GM12878 (cell line): ENCODE results near the gene CASS4. TPM values are rescaled to one million over a fixed set of nuclear protein-coding genes. Genes with fewer than 3 reads are reported as not detected.

Experiments used
- ATAC-seq: fragments of 200-7000 bp; cut with Tn5 transposase; 3 replicates; pipeline ENCODE4 v1.9.1; 2020; ENCODE audit warnings: mild to moderate bottlenecking, moderate library complexity
- BruUV-seq: library from RNA; stranded (reverse); fragments of 400-500 nt; replicated peaks from 2 replicates; lab custom pipeline; 2021; lab: Mats Ljungman, UMichigan
- CTCF ChIA-PET: fragments of 300-600 bp; sonication (Branson Sonifier 250); formaldehyde crosslinking; extraction: SDS; loops from one replicate; lab custom pipeline; 2021; ENCODE audit warnings: inconsistent platforms; lab: Yijun Ruan, JAX
- POLR2A ChIA-PET: fragments of 350-600 bp; formaldehyde crosslinking; extraction: SDS; loops from one replicate; lab custom pipeline; 2021; ENCODE audit warnings: inconsistent platforms; lab: Charles Lee
- RAD21 ChIA-PET: fragments of 300-600 bp; sonication (Branson Sonifier 250); formaldehyde crosslinking; loops from one replicate; lab custom pipeline; 2023; ENCODE audit warnings: antibody characterized with exemption; ENCODE audit not compliant: unreplicated experiment; lab: Charles Lee
- SMC1A ChIA-PET: fragments of 300-600 bp; sonication (Branson Sonifier 250); formaldehyde crosslinking; loops from one replicate; lab custom pipeline; 2023; ENCODE audit not compliant: unreplicated experiment, uncharacterized antibody; lab: Charles Lee
- DNase-seq: peaks from one replicate; pipeline ENCODE4 v3.0.0-alpha.2; 2011; ENCODE audit warnings: low read depth, low spot score
- FAIRE-seq: peaks from 3 replicates; lab custom pipeline; 2011; peaks lifted over from hg19 to GRCh38; lab: Jason Lieb, UNC
- H2AFZ ChIP-seq: 2 replicates; pipeline ENCODE4 v1.6.0; 2011; ENCODE audit warnings: low read depth, low read length, control low read depth; ENCODE audit not compliant: control insufficient read depth
- H3K27ac ChIP-seq: 2 replicates; pipeline ENCODE4 v1.5.1; 2011; ENCODE audit warnings: control low read depth; ENCODE audit not compliant: control insufficient read depth, insufficient read depth
- H3K27me3 ChIP-seq, 2 experiments: replicated peaks in 1 of 2; 2 replicates each; pipeline versions ENCODE4 v1.6.0 to v1.6.1; 2011; ENCODE audit warnings: low read length in 1 of 2; ENCODE audit not compliant: control insufficient read depth in 2 of 2, insufficient read depth in 2 of 2
- H3K36me3 ChIP-seq, 2 experiments: 2 replicates each; pipeline ENCODE4 v1.5.1; 2011; ENCODE audit warnings: low read length in 1 of 2; ENCODE audit not compliant: control insufficient read depth in 2 of 2, insufficient read depth in 2 of 2
- H3K4me1 ChIP-seq: 2 replicates; pipeline ENCODE4 v1.6.1; 2011; ENCODE audit warnings: mild to moderate bottlenecking, low read length, moderate library complexity, mixed read lengths; ENCODE audit not compliant: control insufficient read depth, insufficient read depth
- H3K4me2 ChIP-seq: 2 replicates; pipeline ENCODE4 v1.6.0; 2011; ENCODE audit warnings: control low read depth; ENCODE audit not compliant: control insufficient read depth, insufficient read depth
- H3K4me3 ChIP-seq: fragments of 200-600 bp; sonication (generic); 2 replicates; pipeline ENCODE4 v1.5.1; 2016
- H3K79me2 ChIP-seq: 2 replicates; pipeline ENCODE4 v1.6.0; 2011; ENCODE audit warnings: low read length; ENCODE audit not compliant: control insufficient read depth, insufficient read depth
- H3K9ac ChIP-seq: 2 replicates; pipeline ENCODE4 v1.8.0; 2011; ENCODE audit warnings: low read length, control low read depth, mixed read lengths; ENCODE audit not compliant: control insufficient read depth, insufficient read depth
- H3K9me3 ChIP-seq: replicated peaks from 3 replicates; pipeline ENCODE4 v1.5.1; 2011; ENCODE audit warnings: mild to moderate bottlenecking, low read length; ENCODE audit not compliant: control insufficient read depth, insufficient read depth
- H4K20me1 ChIP-seq: 2 replicates; pipeline ENCODE4 v1.6.0; 2011; ENCODE audit not compliant: control insufficient read depth, insufficient read depth
- ATF3 ChIP-seq: IDR thresholded peaks from 2 replicates; pipeline ENCODE4 v1.6.1; 2011; ENCODE audit warnings: low read depth, mild to moderate bottlenecking, low read length, moderate library complexity, borderline replicate concordance; ENCODE audit errors: extremely low read depth
- ATF7 ChIP-seq: fragments of 450-650 bp; IDR thresholded peaks from 2 replicates; pipeline ENCODE4 v1.6.1; 2016; ENCODE audit warnings: low read depth, mild to moderate bottlenecking
- EP300 ChIP-seq, 2 experiments: fragments of 150-350 bp in 1 of 2; IDR thresholded peaks; 2 replicates each; pipeline ENCODE4 v1.6.1; 2011 to 2012; ENCODE audit warnings: low read depth in 2 of 2, low read length in 2 of 2, borderline replicate concordance in 1 of 2, improper control_type of control experiment in 1 of 2, inconsistent platforms in 1 of 2; ENCODE audit not compliant: control insufficient read depth in 1 of 2
- EZH2 ChIP-seq: IDR thresholded peaks from 2 replicates; pipeline ENCODE4 v1.6.1; 2012; ENCODE audit warnings: low read depth, mild to moderate bottlenecking, control low read depth, inconsistent platforms, low read length, borderline replicate concordance; ENCODE audit not compliant: control insufficient read depth
- KDM1A ChIP-seq: fragments of 200-600 bp; sonication (generic); IDR thresholded peaks from 2 replicates; pipeline ENCODE4 v1.6.1; 2016; ENCODE audit warnings: borderline replicate concordance
- MYC ChIP-seq: IDR thresholded peaks from 2 replicates; pipeline ENCODE4 v1.6.1; 2011; ENCODE audit warnings: mild to moderate bottlenecking, low read length, moderate library complexity, inconsistent platforms; ENCODE audit not compliant: insufficient read depth, insufficient replicate concordance, insufficient read length, severe bottlenecking
- NR2C1 ChIP-seq: fragments of 450-650 bp; IDR thresholded peaks from 2 replicates; pipeline ENCODE4 v1.6.1; 2017; ENCODE audit warnings: antibody characterized with exemption, mild to moderate bottlenecking, moderate library complexity
- NR2C2 ChIP-seq: IDR thresholded peaks from 2 replicates; pipeline ENCODE4 v1.6.1; 2011; ENCODE audit warnings: borderline replicate concordance, low read depth; ENCODE audit not compliant: control insufficient read depth, insufficient read length
- PML ChIP-seq: IDR thresholded peaks from 2 replicates; pipeline ENCODE4 v1.6.1; 2012; ENCODE audit warnings: low read length, inconsistent platforms
- PRDM15 ChIP-seq: fragments of 450-650 bp; formaldehyde crosslinking; IDR thresholded peaks from 2 replicates; pipeline ENCODE4 v1.4.0; 2020; ENCODE audit warnings: mild to moderate bottlenecking, moderate library complexity
- RAD51 ChIP-seq: fragments of 450-650 bp; IDR thresholded peaks from 2 replicates; pipeline ENCODE4 v1.6.1; 2016; ENCODE audit warnings: moderate library complexity, mild to moderate bottlenecking, inconsistent platforms
- SIN3A ChIP-seq: IDR thresholded peaks from 2 replicates; pipeline ENCODE4 v1.6.1; 2012; ENCODE audit warnings: low read depth, low read length, improper control_type of control experiment
- SMAD1 ChIP-seq: fragments of 450-650 bp; IDR thresholded peaks from 2 replicates; pipeline ENCODE4 v1.6.1; 2018; ENCODE audit warnings: mild to moderate bottlenecking, low read depth; ENCODE audit not compliant: partially characterized antibody
- TCF3 ChIP-seq: IDR thresholded peaks from 2 replicates; pipeline ENCODE4 v1.6.1; 2012; ENCODE audit warnings: low read depth, mild to moderate bottlenecking, low read length, borderline replicate concordance; ENCODE audit not compliant: insufficient read depth
- YBX1 ChIP-seq: fragments of 450-650 bp; IDR thresholded peaks from 2 replicates; pipeline ENCODE4 v1.6.1; 2016; ENCODE audit warnings: antibody characterized with exemption
- WGBS: methylation state at CpG from one replicate; pipeline ENCODE4 v1.1.6; 2016; ENCODE audit warnings: low lambda C conversion rate; ENCODE audit not compliant: insufficient replicate concordance, insufficient coverage; ENCODE audit errors: missing lambda C conversion rate; 5-methylcytosine and 5-hydroxymethylcytosine counted together
- in situ Hi-C: fragments of 300-500 bp; cut with MboI; formaldehyde crosslinking; loops from 9 replicates; pipeline ENCODE4 v1.14.3; 2018; ENCODE audit warnings: mixed read lengths
- intact Hi-C: fragments of 100-400 bp; cut with micrococcal nuclease; formaldehyde crosslinking; loops from one replicate; pipeline ENCODE4 v1.14.2; 2022; ENCODE audit not compliant: unreplicated experiment
- polyA plus RNA-seq, 11 experiments: library from polyadenylated mRNA; depleted of rRNA in 4 of 11; unstranded in 6 of 11; stranded (reverse) in 5 of 11; fragments of >200 nt; fragmentation: Nextera tagmentation in 4 of 11; fragmentation: Illumina TruSeq in 1 of 11; extraction: Ambion mirVana in 4 of 11; extraction: Trizol in 1 of 11; gene quantifications; 1 replicate in 1 of 11; 2 replicates in 10 of 11; pipeline versions ENCODE4 v1.2.1 to v1.2.3, GENCODE V29; 2011 to 2016; ENCODE audit warnings: inconsistent platforms in 2 of 11, missing spikeins in 2 of 11, low read depth in 1 of 11
- total RNA-seq, 4 experiments: library from RNA; depleted of rRNA in 3 of 4; stranded (reverse); fragments of >200 nt in 3 of 4; fragmentation: Illumina TruSeq in 1 of 4; extraction: Trizol in 1 of 4; gene quantifications; 2 replicates each; pipeline versions ENCODE4 v1.2.1 to v1.2.3, GENCODE V29; 2013 to 2021
- TF ChIP-seq, protein P1 (sequence below): IDR thresholded peaks from 2 replicates; pipeline ENCODE4 v1.6.1; 2012; ENCODE audit warnings: low read length, inconsistent platforms
- TF ChIP-seq, protein P2 (sequence below): fragments of 450-650 bp; IDR thresholded peaks from 2 replicates; pipeline ENCODE4 v1.6.1; 2017; ENCODE audit warnings: low read depth, mild to moderate bottlenecking, moderate library complexity

Gene CASS4
- total and polyA plus RNA-seq, 10 of the 15 experiments (the other 5 are each of a cell fraction or from before 2014, with no cell fraction given), result 0.04 to 0.24 (median 0.11) TPM; not detected in 1

DNA sequence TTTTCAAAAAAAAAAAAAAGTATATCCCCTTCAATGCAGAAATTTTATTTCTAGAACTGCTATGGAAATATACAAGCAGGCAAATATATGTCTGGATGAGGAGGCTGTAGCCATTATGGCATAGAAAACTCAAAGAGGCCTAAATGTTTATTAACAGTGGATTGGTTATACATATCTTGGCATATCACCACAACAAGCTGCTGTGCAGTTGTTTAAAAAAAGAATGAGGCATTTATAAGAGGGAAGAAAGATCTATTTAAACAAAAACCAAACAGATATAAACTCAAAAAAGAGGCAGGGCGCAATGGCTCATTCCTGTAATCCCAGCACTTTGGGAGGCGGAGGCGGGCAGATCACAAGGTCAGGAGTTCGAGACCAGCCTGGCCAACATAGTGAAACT lies 26.2 kb downstream of the CASS4 start:
- intact Hi-C loops (no loop called here), in situ Hi-C loops (no loop called here)
- ChIA-PET CTCF (no interaction called here), RAD21 (no interaction called here), SMC1A (no interaction called here), POLR2A (interaction anchor here (0.8 kb wide), 1 partner anchor 25 kb away, joined by 4 read pairs; no protein-coding TSS in a partner anchor)
- H3K4me3 ChIP-seq, result no peak overlapping the region
- DNase-seq (no peak), FAIRE-seq (no peak), ATAC-seq (no peak)
- no peaks in the 10 kb centered on the region for H3K79me2 ChIP-seq
- no peaks in the 10 kb centered on the region for H3K36me3 ChIP-seq
- H3K9ac ChIP-seq, result no peak overlapping the region
- H3K4me2 ChIP-seq, result no peak overlapping the region
- no peak overlapping the region for H2AFZ ChIP-seq
- no peaks in the 10 kb centered on the region for H4K20me1 ChIP-seq
- no peaks in the 10 kb centered on the region for H3K9me3 ChIP-seq
- no peaks in the 10 kb centered on the region for H3K27me3 ChIP-seq
- no TSS peak for BruUV-seq
- WGBS, result 76% methylated on average over 4 of the region's 4 CpGs
- H3K4me1 ChIP-seq, result peaks cover 20% of the 10 kb centered on the region
- H3K27ac ChIP-seq, result no peak overlapping the region
- no peak for TF ChIP-seq EZH2
- no peak for TF ChIP-seq RAD51
- no peak for TF ChIP-seq SIN3A
- TF ChIP-seq, protein P1, sequence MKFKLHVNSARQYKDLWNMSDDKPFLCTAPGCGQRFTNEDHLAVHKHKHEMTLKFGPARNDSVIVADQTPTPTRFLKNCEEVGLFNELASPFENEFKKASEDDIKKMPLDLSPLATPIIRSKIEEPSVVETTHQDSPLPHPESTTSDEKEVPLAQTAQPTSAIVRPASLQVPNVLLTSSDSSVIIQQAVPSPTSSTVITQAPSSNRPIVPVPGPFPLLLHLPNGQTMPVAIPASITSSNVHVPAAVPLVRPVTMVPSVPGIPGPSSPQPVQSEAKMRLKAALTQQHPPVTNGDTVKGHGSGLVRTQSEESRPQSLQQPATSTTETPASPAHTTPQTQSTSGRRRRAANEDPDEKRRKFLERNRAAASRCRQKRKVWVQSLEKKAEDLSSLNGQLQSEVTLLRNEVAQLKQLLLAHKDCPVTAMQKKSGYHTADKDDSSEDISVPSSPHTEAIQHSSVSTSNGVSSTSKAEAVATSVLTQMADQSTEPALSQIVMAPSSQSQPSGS, result no peak
- TF ChIP-seq YBX1, result no peak
- TF ChIP-seq NR2C2, result no peak
- TF ChIP-seq PML, result no peak
- no peak for TF ChIP-seq MYC
- TF ChIP-seq SMAD1, result no peak
- TF ChIP-seq EP300 (IDR thresholded peaks at IDR 0.05; ENCODE audit: borderline replicate concordance in 1 of 2, control insufficient read depth in 1 of 2, low read depth in 2 of 2, low read length in 2 of 2), result no peak
- TF ChIP-seq ATF7, result no peak
- no peak for TF ChIP-seq KDM1A
- TF ChIP-seq NR2C1, result no peak
- TF ChIP-seq TCF3, result no peak
- TF ChIP-seq, protein P2, sequence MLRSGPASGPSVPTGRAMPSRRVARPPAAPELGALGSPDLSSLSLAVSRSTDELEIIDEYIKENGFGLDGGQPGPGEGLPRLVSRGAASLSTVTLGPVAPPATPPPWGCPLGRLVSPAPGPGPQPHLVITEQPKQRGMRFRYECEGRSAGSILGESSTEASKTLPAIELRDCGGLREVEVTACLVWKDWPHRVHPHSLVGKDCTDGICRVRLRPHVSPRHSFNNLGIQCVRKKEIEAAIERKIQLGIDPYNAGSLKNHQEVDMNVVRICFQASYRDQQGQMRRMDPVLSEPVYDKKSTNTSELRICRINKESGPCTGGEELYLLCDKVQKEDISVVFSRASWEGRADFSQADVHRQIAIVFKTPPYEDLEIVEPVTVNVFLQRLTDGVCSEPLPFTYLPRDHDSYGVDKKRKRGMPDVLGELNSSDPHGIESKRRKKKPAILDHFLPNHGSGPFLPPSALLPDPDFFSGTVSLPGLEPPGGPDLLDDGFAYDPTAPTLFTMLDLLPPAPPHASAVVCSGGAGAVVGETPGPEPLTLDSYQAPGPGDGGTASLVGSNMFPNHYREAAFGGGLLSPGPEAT, result no peak
- no peak for TF ChIP-seq PRDM15 (CRISPR knock-in tag)
- no peak for TF ChIP-seq ATF3
